Mesenchymal stem cell (in vitro differentiated cells and primary cell): Measurements from ENCODE around the gene AQP12A.

Experiments
- DNase-seq: peaks from one replicate; pipeline ENCODE4 v3.0.0-alpha.2; 2013
- H2AFZ ChIP-seq: one replicate; pipeline ENCODE4 v1.6.1; 2013; ENCODE audit warnings: low read depth, mild to moderate bottlenecking, control low read depth, inconsistent platforms, low read length, moderate library complexity
- H2AK5ac ChIP-seq: 2 replicates; pipeline ENCODE4 v1.6.1; 2013; ENCODE audit warnings: low read length, moderate library complexity, mild to moderate bottlenecking, inconsistent platforms; ENCODE audit not compliant: severe bottlenecking
- H2BK120ac ChIP-seq: one replicate; pipeline ENCODE4 v1.6.1; 2013; ENCODE audit warnings: low read depth, mild to moderate bottlenecking, inconsistent platforms, low read length, moderate library complexity
- H2BK12ac ChIP-seq, 2 experiments: one replicate each; pipeline ENCODE4 v1.6.1; 2013; ENCODE audit warnings: inconsistent platforms in 2 of 2, low read length in 2 of 2, mild to moderate bottlenecking in 2 of 2, moderate library complexity in 2 of 2, control low read depth in 1 of 2
- H2BK15ac ChIP-seq: one replicate; pipeline ENCODE4 v1.6.1; 2013; ENCODE audit warnings: mild to moderate bottlenecking, low read depth, inconsistent platforms; ENCODE audit not compliant: poor library complexity, severe bottlenecking
- H2BK5ac ChIP-seq: 2 replicates; pipeline ENCODE4 v1.6.1; 2013; ENCODE audit warnings: low read depth, mild to moderate bottlenecking, low read length, control low read depth, inconsistent platforms; ENCODE audit not compliant: poor library complexity, severe bottlenecking
- H3K14ac ChIP-seq, 2 experiments: one replicate each; pipeline ENCODE4 v1.6.1; 2013; ENCODE audit warnings: inconsistent platforms in 2 of 2, low read length in 2 of 2, control low read depth in 1 of 2, mild to moderate bottlenecking in 1 of 2, moderate library complexity in 1 of 2
- H3K18ac ChIP-seq, 2 experiments: one replicate each; pipeline ENCODE4 v1.6.1; 2013; ENCODE audit warnings: inconsistent platforms in 2 of 2, low read length in 2 of 2, control low read depth in 1 of 2, low read depth in 1 of 2, mild to moderate bottlenecking in 1 of 2
- H3K23ac ChIP-seq, 2 experiments: one replicate each; pipeline ENCODE4 v1.6.1; 2013; ENCODE audit warnings: inconsistent platforms in 2 of 2, low read length in 2 of 2, mild to moderate bottlenecking in 2 of 2, moderate library complexity in 2 of 2, control low read depth in 1 of 2
- H3K27ac ChIP-seq: 2 replicates; pipeline ENCODE4 v1.5.1; 2013; ENCODE audit warnings: mild to moderate bottlenecking, moderate library complexity, low read length, control low read depth, inconsistent platforms; ENCODE audit not compliant: poor library complexity, severe bottlenecking
- H3K27me3 ChIP-seq, 2 experiments: 2 replicates each; pipeline versions ENCODE4 v1.6.1 to v1.7.0; 2013; ENCODE audit warnings: low read length in 2 of 2, mild to moderate bottlenecking in 2 of 2, moderate library complexity in 2 of 2, control low read depth in 1 of 2, inconsistent platforms in 1 of 2; ENCODE audit not compliant: control insufficient read depth in 1 of 2, insufficient read depth in 1 of 2
- H3K36me3 ChIP-seq, 2 experiments: 2 replicates each; pipeline versions ENCODE4 v1.6.1 to v1.7.0; 2013; ENCODE audit warnings: low read length in 2 of 2, control low read depth in 1 of 2, inconsistent platforms in 1 of 2, low read depth in 1 of 2, mild to moderate bottlenecking in 1 of 2; ENCODE audit not compliant: insufficient read depth in 2 of 2, control insufficient read depth in 1 of 2
- H3K4ac ChIP-seq, 2 experiments: one replicate each; pipeline ENCODE4 v1.6.1; 2013; ENCODE audit warnings: inconsistent platforms in 2 of 2, low read length in 2 of 2, mild to moderate bottlenecking in 2 of 2, moderate library complexity in 2 of 2, control low read depth in 1 of 2, low read depth in 1 of 2
- H3K4me1 ChIP-seq: 2 replicates; pipeline ENCODE4 v1.6.1; 2013; ENCODE audit warnings: low read depth, low read length, control low read depth; ENCODE audit not compliant: control insufficient read depth, insufficient read depth
- H3K4me2 ChIP-seq: 2 replicates; pipeline ENCODE4 v1.6.1; 2013; ENCODE audit warnings: low read length, mild to moderate bottlenecking, inconsistent platforms; ENCODE audit not compliant: poor library complexity, severe bottlenecking
- H3K4me3 ChIP-seq, 2 experiments: 2 replicates each; pipeline versions ENCODE4 v1.5.1 to v1.7.0; 2013; ENCODE audit warnings: low read length in 2 of 2, mild to moderate bottlenecking in 2 of 2, control low read depth in 1 of 2, low read depth in 1 of 2; ENCODE audit not compliant: insufficient read depth in 1 of 2
- H3K79me1 ChIP-seq: replicated peaks from 2 replicates; pipeline ENCODE4 v1.6.1; 2013; ENCODE audit warnings: mild to moderate bottlenecking, control low read depth, low read length, inconsistent platforms; ENCODE audit not compliant: poor library complexity, severe bottlenecking
- H3K9ac ChIP-seq: 2 replicates; pipeline ENCODE4 v1.7.0; 2013; ENCODE audit warnings: mild to moderate bottlenecking, low read length, moderate library complexity
- H3K9me3 ChIP-seq: 2 replicates; pipeline ENCODE4 v1.7.0; 2013; ENCODE audit warnings: mild to moderate bottlenecking, low read length; ENCODE audit not compliant: control insufficient read depth
- H4K8ac ChIP-seq: one replicate; pipeline ENCODE4 v1.6.1; 2013; ENCODE audit warnings: inconsistent platforms, mild to moderate bottlenecking, low read length, moderate library complexity
- H4K91ac ChIP-seq: one replicate; pipeline ENCODE4 v1.6.1; 2013; ENCODE audit warnings: mild to moderate bottlenecking, low read length, inconsistent platforms
- WGBS: methylation state at CpG from one replicate; pipeline ENCODE4 v1.1.7; 2013; ENCODE audit warnings: mixed read lengths; 5-methylcytosine and 5-hydroxymethylcytosine counted together

Gene AQP12A

DNA sequence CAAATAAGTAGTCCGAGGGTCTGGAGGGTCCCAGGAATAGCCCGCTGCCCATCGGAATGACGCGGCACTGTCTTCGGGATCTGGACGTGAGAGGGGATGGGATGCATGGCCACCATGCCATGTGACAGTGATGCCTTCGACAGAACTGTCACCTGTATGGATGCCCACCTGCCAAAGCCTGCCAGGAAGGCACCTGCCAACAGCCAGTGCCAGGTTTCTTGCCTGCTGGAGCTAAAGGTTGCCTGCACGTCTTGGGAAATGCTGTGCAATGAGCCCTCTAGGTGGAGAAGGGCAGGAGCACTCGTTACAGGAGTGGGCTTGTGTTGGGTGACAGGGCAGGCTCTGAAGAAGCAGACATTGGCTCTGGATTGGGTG is 45.9 kb upstream of the AQP12A start:
- no peak overlapping the region for H3K4ac ChIP-seq
- H3K14ac ChIP-seq = no peak overlapping the region
- H3K27me3 ChIP-seq = peaks cover 33 to 81% of the 10 kb centered on the region in 2 experiments
- no peak overlapping the region for H3K18ac ChIP-seq
- no peaks in the 10 kb centered on the region for H3K36me3 ChIP-seq
- no peak overlapping the region for H3K9ac ChIP-seq
- H2BK15ac ChIP-seq = no peak overlapping the region
- no peak overlapping the region for H3K27ac ChIP-seq
- H4K8ac ChIP-seq = no peak overlapping the region
- no peak overlapping the region for H2BK120ac ChIP-seq
- H3K79me1 ChIP-seq = no peaks in the 10 kb centered on the region
- H2BK5ac ChIP-seq = no peak overlapping the region
- H2BK12ac ChIP-seq = no peak overlapping the region
- H3K4me1 ChIP-seq = peaks cover 2% of the 10 kb centered on the region
- no peak for DNase-seq
- no peak overlapping the region for H3K23ac ChIP-seq
- H2AFZ ChIP-seq = no peak overlapping the region
- 82% methylated on average over 10 of the region's 10 CpGs for WGBS
- no peak overlapping the region for H3K4me3 ChIP-seq
- no peak overlapping the region for H4K91ac ChIP-seq
- H3K9me3 ChIP-seq = no peaks in the 10 kb centered on the region
- H2AK5ac ChIP-seq = no peak overlapping the region
- H3K4me2 ChIP-seq = no peak overlapping the region

DNA sequence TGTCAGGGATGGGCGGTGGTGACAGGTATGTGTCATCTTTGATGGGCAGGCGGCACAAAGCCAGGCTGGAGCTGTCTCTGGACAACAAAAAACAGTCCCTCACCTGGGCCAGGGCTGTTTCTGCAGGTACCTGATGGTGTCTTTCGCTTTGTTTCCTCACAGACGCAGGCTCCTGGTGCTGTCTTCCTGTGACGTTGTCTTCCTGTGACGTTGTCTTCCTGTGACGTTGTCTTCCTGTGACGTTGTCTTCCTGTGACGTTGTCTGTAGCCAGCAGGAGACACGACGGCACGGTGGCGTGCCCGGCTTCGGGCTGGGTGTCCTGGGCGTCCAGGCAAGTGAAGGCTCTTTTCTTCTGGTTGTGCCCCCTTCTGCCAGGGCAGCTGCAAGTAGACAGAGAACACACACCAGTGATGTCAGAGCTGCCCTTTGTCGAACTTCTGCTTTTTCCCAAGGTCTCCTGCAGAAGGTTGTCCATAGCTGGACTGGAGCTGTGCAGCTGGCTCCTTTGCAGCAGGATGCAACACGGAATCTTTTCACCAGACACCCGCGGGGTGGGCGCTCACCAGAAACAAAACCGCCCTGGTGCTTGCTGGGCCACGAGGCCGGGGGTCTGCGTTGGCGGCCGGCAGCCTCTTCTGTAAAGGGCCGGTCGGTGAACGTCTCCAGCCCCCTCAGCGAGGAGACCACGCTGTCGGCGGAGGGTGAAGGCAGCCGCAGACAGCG is 45.3 kb upstream of the AQP12A start:
- no peak overlapping the region for H4K8ac ChIP-seq
- H3K14ac ChIP-seq = no peak overlapping the region
- no peak overlapping the region for H2AFZ ChIP-seq
- DNase-seq = no peak
- H3K4me2 ChIP-seq = no peak overlapping the region
- H2BK5ac ChIP-seq = no peak overlapping the region
- no peak overlapping the region for H2BK15ac ChIP-seq
- 91% methylated on average over 36 of the region's 36 CpGs for WGBS
- H3K18ac ChIP-seq = no peak overlapping the region
- no peaks in the 10 kb centered on the region for H3K4me1 ChIP-seq
- H4K91ac ChIP-seq = no peak overlapping the region
- H3K4ac ChIP-seq = no peak overlapping the region
- no peak overlapping the region for H2AK5ac ChIP-seq
- peaks cover 38 to 86% of the 10 kb centered on the region in 2 experiments for H3K27me3 ChIP-seq
- H3K4me3 ChIP-seq = no peak overlapping the region
- H3K79me1 ChIP-seq = no peaks in the 10 kb centered on the region
- no peak overlapping the region for H2BK12ac ChIP-seq
- H3K23ac ChIP-seq = no peak overlapping the region
- H3K9ac ChIP-seq = no peak overlapping the region
- H3K27ac ChIP-seq = no peak overlapping the region
- H3K9me3 ChIP-seq = no peaks in the 10 kb centered on the region
- no peaks in the 10 kb centered on the region for H3K36me3 ChIP-seq
- no peak overlapping the region for H2BK120ac ChIP-seq

- no peak overlapping the region for H3K4me3 ChIP-seq
Measured at GRCh38 chr2:240646900-240647502, 44.7 kb upstream of the AQP12A start.

GRCh38 chr2:240647503-240648154 is 44.0 kb upstream of the AQP12A start:
- no peak overlapping the region for H2AK5ac ChIP-seq
- no peak for DNase-seq
- H3K4me2 ChIP-seq = no peak overlapping the region
- H3K9ac ChIP-seq = no peak overlapping the region
- no peak overlapping the region for H4K91ac ChIP-seq
- H3K27me3 ChIP-seq = peaks cover 45 to 98% of the 10 kb centered on the region in 2 experiments
- no peak overlapping the region for H4K8ac ChIP-seq
- H3K23ac ChIP-seq = no peak overlapping the region
- H3K79me1 ChIP-seq = no peaks in the 10 kb centered on the region
- no peaks in the 10 kb centered on the region for H3K36me3 ChIP-seq
- no peaks in the 10 kb centered on the region for H3K9me3 ChIP-seq
- no peak overlapping the region for H2BK15ac ChIP-seq
- H2BK5ac ChIP-seq = no peak overlapping the region
- no peak overlapping the region for H3K27ac ChIP-seq
- H3K18ac ChIP-seq = no peak overlapping the region
- H2BK120ac ChIP-seq = no peak overlapping the region
- no peak overlapping the region for H3K4ac ChIP-seq
- WGBS = 88% methylated on average over 22 of the region's 22 CpGs
- H3K14ac ChIP-seq = no peak overlapping the region
- no peaks in the 10 kb centered on the region for H3K4me1 ChIP-seq
- H2AFZ ChIP-seq = no peak overlapping the region
- H3K4me3 ChIP-seq = no peak overlapping the region
- no peak overlapping the region for H2BK12ac ChIP-seq

More at GRCh38 chr2:240646900-240647502, 44.7 kb upstream of the AQP12A start:
- no peak for DNase-seq
- Histone ChIP-seq H3K9me3 (no peaks in the 10 kb centered on the region), H3K4ac (no peak overlapping the region), H2AK5ac (no peak overlapping the region), H3K27ac (no peak overlapping the region), H3K4me2 (no peak overlapping the region), H4K8ac (no peak overlapping the region), H3K23ac (no peak overlapping the region), H2BK120ac (no peak overlapping the region), H2AFZ (no peak overlapping the region), H2BK12ac (no peak overlapping the region), H3K14ac (no peak overlapping the region), H3K79me1 (no peaks in the 10 kb centered on the region), H3K27me3 (peaks cover 42 to 93% of the 10 kb centered on the region in 2 experiments), H3K18ac (no peak overlapping the region), H2BK5ac (no peak overlapping the region), H2BK15ac (no peak overlapping the region), H4K91ac (no peak overlapping the region), H3K36me3 (no peaks in the 10 kb centered on the region), H3K9ac (no peak overlapping the region), H3K4me1 (no peaks in the 10 kb centered on the region)
- 85% methylated on average over 30 of the region's 30 CpGs for whole genome bisulfite sequencing
